ENCODE measurements around the gene SUMF1. TPM values are rescaled to one million over a fixed set of nuclear protein-coding genes. Genes with fewer than 3 reads are reported as not detected.
"Not testable (repeated sequence)": the region's sequence is repeated elsewhere in the genome, so short reads cannot be mapped to it uniquely, and the experiment has no call there.

SUMF1 gene
- total RNA-seq, 1 experiment from 2014 or later, result 79.1 TPM

DNA sequence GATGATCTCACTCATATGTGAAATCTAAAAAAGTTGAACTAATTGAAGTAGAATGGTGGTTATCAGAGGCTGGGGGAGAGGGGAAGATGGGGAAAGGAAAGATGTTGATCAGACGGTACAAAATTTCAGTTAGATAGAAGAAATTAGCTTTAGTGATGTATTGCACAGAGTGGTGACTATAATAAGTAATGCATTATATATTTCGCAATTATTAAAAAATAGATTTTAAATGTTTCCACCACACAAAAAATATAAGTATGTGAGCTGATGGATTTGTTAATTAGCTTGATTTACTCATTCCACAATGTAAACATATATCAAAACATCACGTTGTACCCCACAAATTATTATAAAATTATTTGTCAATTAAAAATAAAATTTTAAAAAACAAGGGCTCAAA, 8.1 kb downstream of the SUMF1 start:
- H3K4me1 ChIP-seq (ENCODE audit: insufficient read depth, low read length), result no peaks in the 10 kb centered on the region
- H3K27me3 ChIP-seq (ENCODE audit: low read length), result no peaks in the 10 kb centered on the region
- H3K27ac ChIP-seq (ENCODE audit: low read length), result no peak overlapping the region
- DNase-seq, result no peak
- H4K20me1 ChIP-seq (ENCODE audit: low read length), result no peaks in the 10 kb centered on the region
- H3K9me3 ChIP-seq (ENCODE audit: low read length), result no peaks in the 10 kb centered on the region
- POLR2A ChIA-PET (ENCODE audit: unreplicated experiment), result no interaction called here
- intact Hi-C loops (cut with micrococcal nuclease), result no loop called here
- BruUV-seq (replicated peaks), result no TSS peak
- CTCF ChIA-PET, result no interaction called here
- no peak overlapping the region for H3K4me3 ChIP-seq (ENCODE audit: low read length)
- no peaks in the 10 kb centered on the region for H3K79me2 ChIP-seq (ENCODE audit: low read length)
- H2AFZ ChIP-seq (ENCODE audit: low read length), result no peak overlapping the region
- H3K9ac ChIP-seq (ENCODE audit: low read length), result no peak overlapping the region
- H3K4me2 ChIP-seq (ENCODE audit: low read length), result no peak overlapping the region
- no peaks in the 10 kb centered on the region for H3F3A ChIP-seq (ENCODE audit: low read length, unreplicated experiment)
- no peaks in the 10 kb centered on the region for H3K36me3 ChIP-seq (ENCODE audit: low read depth, low read length)
- ATAC-seq, result no peak
- TF ChIP-seq EZH2 (IDR thresholded peaks at IDR 0.05; ENCODE audit: low read length, unreplicated experiment) (no peak), EZH2phosphoT487 (IDR thresholded peaks at IDR 0.05; ENCODE audit: borderline replicate concordance, low read length) (no peak)
- TF ChIP-seq, protein P1, sequence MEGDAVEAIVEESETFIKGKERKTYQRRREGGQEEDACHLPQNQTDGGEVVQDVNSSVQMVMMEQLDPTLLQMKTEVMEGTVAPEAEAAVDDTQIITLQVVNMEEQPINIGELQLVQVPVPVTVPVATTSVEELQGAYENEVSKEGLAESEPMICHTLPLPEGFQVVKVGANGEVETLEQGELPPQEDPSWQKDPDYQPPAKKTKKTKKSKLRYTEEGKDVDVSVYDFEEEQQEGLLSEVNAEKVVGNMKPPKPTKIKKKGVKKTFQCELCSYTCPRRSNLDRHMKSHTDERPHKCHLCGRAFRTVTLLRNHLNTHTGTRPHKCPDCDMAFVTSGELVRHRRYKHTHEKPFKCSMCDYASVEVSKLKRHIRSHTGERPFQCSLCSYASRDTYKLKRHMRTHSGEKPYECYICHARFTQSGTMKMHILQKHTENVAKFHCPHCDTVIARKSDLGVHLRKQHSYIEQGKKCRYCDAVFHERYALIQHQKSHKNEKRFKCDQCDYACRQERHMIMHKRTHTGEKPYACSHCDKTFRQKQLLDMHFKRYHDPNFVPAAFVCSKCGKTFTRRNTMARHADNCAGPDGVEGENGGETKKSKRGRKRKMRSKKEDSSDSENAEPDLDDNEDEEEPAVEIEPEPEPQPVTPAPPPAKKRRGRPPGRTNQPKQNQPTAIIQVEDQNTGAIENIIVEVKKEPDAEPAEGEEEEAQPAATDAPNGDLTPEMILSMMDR (conservative IDR thresholded peaks at IDR 0.05; ENCODE audit: low read depth, low read length), result no peak
- H3K9me2 ChIP-seq (replicated peaks; ENCODE audit: low read length), result no peaks in the 10 kb centered on the region

DNA sequence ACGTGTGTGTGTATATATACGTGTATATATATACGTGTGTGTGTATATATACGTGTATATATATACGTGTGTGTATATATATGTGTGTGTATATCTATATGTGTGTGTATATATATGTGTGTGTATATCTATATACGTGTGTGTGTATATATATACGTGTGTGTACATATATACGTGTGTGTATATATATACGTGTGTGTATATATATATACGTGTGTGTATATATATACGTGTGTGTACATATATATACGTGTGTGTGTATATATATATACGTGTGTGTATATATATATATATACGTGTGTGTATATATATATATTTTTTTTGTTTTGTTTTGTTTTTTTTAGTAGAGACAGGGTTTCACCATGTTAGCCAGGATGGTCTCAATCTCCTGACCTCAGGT, 10.3 kb downstream of the SUMF1 start:
- H3K27ac ChIP-seq (ENCODE audit: low read length); H3K9me2 ChIP-seq (replicated peaks; ENCODE audit: low read length); H3K4me3 ChIP-seq (ENCODE audit: low read length); H3K4me1 ChIP-seq (ENCODE audit: insufficient read depth, low read length); H3K36me3 ChIP-seq (ENCODE audit: low read depth, low read length); H3K9ac ChIP-seq (ENCODE audit: low read length); CTCF ChIA-PET; H3F3A ChIP-seq (ENCODE audit: low read length, unreplicated experiment); H2AFZ ChIP-seq (ENCODE audit: low read length); POLR2A ChIA-PET (ENCODE audit: unreplicated experiment); H3K9me3 ChIP-seq (ENCODE audit: low read length); ATAC-seq; intact Hi-C loops (cut with micrococcal nuclease); H3K79me2 ChIP-seq (ENCODE audit: low read length); DNase-seq; H3K27me3 ChIP-seq (ENCODE audit: low read length); H4K20me1 ChIP-seq (ENCODE audit: low read length); BruUV-seq (replicated peaks); H3K4me2 ChIP-seq (ENCODE audit: low read length): not testable (repeated sequence)

- no peaks in the 10 kb centered on the region for H3K9me2 ChIP-seq (replicated peaks; ENCODE audit: low read length)
- POLR2A ChIA-PET (ENCODE audit: unreplicated experiment), result no interaction called here
- CTCF ChIA-PET, result no interaction called here
- no peaks in the 10 kb centered on the region for H3K9me3 ChIP-seq (ENCODE audit: low read length)
- TF ChIP-seq EZH2 (IDR thresholded peaks at IDR 0.05; ENCODE audit: low read length, unreplicated experiment) (no peak), EZH2phosphoT487 (IDR thresholded peaks at IDR 0.05; ENCODE audit: borderline replicate concordance, low read length) (no peak)
- TF ChIP-seq, protein P1 (conservative IDR thresholded peaks at IDR 0.05; ENCODE audit: low read depth, low read length), result no peak
- H4K20me1 ChIP-seq (ENCODE audit: low read length), result no peaks in the 10 kb centered on the region
- H3K4me2 ChIP-seq (ENCODE audit: low read length), result no peak overlapping the region
- no peaks in the 10 kb centered on the region for H3F3A ChIP-seq (ENCODE audit: low read length, unreplicated experiment)
- H3K36me3 ChIP-seq (ENCODE audit: low read depth, low read length), result no peaks in the 10 kb centered on the region; the same call in 1 of the 2 replicates
- H3K79me2 ChIP-seq (ENCODE audit: low read length), result no peaks in the 10 kb centered on the region
- intact Hi-C loops (cut with micrococcal nuclease), result no loop called here
- no TSS peak for BruUV-seq (replicated peaks)
- H3K27me3 ChIP-seq (ENCODE audit: low read length), result no peaks in the 10 kb centered on the region
- H3K4me3 ChIP-seq (ENCODE audit: low read length), result no peak overlapping the region
- no peak for ATAC-seq
- H2AFZ ChIP-seq (ENCODE audit: low read length), result no peak overlapping the region
- DNase-seq, result no peak
- no peak overlapping the region for H3K9ac ChIP-seq (ENCODE audit: low read length)
- no peaks in the 10 kb centered on the region for H3K4me1 ChIP-seq (ENCODE audit: insufficient read depth, low read length)
- no peak overlapping the region for H3K27ac ChIP-seq (ENCODE audit: low read length)
These were observed 12.9 kb downstream of the SUMF1 start for GRCh38 chr3:4454142-4454541.

Measured in PC-3 (cell line).